Right forelimb (tissue), 1 donor: ENCODE data around the gene KCNMA1.
"Not testable (repeated sequence)": the region's sequence is repeated elsewhere in the genome, so short reads cannot be mapped to it uniquely, and the experiment has no call there.

Experiments used
- DNase-seq: peaks from one replicate; pipeline ENCODE4 v3.0.0-alpha.2; 2018

Gene KCNMA1

DNA sequence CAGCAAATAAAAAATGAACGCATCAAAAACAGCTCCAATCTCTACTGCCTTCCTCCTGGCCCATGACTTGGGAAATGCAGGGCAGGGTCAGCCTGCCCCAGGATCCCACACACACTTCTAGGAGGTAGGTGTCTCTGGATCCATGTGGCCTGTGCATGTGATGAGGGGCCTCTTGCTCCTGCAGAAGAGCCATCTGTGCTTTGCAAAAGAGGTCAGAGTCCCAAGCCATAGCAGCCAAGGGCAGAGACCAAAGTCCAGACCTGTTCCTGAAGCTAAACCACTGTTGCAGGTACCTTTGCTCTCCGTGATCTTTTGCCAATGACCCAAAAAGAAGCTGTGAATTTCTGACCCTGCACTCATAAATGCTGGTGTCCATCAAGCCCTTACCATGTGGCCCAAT, 57.1 kb downstream of the KCNMA1 start:
- no peak for DNase-seq

DNA sequence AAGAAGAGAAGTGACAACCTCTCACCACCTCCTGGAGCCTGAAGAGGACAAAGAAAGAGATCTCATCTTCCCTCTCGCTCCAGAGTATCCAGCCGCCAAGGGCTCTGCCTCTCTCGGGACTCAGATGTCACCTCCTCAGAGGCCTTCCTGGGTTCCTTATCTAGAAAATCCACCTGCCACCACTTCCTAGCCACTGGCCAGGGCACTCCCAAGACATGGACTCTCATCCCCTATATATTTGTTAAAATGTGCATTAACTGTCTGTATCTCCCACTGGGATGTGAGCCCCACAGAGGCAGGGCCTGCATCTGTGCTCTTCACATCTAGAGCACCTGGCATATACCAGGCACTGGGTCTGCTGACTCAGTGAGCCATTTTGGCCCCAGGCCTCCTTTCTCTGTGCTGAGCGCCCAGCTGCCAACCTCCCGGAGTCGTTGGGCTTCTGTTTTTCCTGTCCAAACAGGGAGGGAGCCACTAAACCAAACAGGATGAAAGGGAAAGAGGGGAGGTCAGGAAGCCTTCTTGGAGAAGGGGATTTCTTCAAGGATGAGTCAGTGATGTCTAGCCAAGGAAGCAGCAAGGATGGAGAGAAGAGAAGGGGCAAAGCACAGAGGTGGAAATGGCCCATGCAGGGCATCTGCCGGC, 58.9 kb downstream of the KCNMA1 start:
- DNase-seq, result no peak

DNA sequence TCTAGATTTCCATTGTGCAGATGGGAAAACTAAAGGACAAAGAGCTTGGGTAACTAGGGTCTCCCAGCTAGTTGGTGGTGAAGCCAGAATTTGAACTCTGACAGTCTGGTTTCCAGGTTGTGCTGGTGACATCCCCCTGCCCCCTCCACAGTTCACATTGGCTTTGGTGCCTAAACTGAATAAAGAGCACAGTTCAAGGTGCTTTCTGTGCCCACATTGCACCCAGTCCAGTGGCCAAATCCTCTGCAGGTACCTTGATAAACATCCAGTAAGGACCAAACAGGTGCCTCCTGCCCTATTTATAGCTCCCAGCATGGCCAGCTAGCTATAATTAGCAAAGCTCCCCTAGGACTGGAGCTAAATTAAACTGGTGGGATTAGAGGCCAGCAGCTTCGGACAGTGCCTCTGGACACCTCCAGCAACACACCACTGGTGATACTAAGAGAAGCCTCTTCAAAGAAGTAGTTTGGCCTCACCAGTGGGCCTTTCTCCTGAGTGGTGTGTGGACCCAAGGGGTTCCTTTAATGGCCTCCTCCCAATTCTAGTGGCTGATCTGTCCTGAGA, 59.9 kb downstream of the KCNMA1 start:
- DNase-seq, result no peak

DNA sequence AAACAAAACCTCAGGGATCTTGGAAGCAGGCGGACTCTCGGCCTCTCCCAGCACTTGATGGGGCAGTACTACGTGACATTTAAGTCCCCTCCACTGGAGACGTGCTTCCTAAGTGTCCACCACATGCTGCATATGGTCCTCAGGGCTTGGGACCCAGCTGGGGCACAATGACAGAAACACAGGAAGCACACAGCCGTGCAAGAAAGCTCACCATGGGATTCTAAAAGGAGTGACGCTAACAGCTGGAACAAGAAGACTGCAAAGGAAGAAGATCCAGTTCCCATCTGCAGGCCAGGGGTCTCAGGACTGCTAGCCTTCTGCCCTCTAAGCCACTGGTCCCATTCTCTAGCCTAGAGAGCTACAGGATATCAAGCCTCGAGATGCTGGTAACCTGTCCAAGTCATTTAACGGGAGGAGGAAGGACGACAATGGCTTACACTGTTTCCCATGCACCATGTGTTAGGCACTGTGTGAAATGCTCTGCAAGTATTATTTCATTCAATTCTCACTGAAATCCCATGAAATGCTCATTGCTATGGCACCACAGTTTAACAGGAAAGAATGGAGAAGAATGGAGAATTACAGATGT, 61.1 kb downstream of the KCNMA1 start:
- no peak for DNase-seq

DNA sequence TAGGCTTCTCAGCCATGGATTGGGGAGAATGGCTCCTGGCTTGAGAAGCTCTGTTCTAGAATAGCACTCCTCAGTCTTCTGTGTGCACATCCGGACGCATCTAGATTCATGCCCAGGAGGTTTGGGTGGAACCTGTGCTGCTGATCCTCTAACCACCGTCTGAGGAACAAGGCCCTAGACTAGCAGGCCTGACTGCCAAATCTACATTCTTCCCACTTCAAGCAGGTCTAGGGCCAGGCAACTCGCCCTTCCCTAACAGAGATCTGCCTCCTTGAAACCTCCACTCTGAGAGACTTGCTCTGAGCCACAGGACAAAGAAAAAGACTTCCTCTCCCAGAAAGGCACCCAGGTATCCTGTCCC, 61.6 kb downstream of the KCNMA1 start:
- DNase-seq, result no peak

DNA sequence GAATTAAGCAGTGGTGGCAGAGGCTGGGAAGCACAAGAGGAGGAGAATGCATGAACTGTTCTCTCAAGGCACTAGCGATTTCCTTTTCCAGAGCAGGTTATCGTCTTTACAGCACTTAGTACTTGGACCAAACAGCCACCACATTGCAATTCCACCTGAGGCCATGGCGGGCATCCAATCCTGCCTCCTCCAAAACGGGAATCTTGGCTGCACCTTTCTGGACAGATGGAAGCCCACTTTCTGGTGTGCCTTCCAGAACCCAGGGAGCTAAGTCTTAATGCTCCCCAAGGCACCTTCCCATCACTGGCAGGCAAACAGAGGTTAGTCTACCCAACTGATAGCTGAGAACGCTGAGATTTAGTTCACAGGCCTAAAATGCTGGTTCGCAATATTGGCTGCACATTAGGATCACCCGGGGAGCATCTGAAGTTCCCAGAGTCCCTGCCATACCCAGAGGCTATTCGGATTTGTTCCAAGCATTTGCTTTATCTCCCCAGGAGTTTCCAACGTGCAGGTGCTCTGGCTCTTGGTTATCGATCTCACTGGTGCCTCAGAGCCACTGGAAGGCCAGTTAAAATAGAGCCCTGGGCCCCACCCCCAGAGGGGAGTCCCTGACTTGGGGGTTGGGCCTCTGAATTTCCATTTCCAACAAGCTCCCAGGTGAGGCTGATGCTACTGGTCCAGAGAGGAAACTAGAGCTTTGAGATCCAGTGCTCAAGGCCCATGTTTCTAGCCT, 62.2 kb downstream of the KCNMA1 start:
- DNase-seq, result no peak

DNA sequence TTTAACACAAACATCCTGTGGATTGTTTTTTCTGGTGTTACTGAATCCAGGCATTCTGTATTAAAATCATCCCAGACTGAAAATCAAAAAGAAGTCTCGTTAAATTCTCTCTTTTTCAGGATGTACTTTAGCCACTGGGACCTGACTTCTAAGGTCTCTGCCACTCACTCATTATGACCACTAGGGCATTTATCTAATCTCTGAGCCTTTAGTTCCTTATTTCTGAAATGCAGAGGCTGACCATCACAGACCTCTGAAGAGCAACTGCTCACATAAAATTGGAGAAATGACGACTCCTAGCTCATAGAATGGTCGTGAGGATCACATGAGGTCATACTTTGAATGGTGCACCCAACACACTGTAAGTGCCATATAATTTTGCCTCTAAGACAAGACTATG, 63.2 kb downstream of the KCNMA1 start:
- DNase-seq, result no peak

DNA sequence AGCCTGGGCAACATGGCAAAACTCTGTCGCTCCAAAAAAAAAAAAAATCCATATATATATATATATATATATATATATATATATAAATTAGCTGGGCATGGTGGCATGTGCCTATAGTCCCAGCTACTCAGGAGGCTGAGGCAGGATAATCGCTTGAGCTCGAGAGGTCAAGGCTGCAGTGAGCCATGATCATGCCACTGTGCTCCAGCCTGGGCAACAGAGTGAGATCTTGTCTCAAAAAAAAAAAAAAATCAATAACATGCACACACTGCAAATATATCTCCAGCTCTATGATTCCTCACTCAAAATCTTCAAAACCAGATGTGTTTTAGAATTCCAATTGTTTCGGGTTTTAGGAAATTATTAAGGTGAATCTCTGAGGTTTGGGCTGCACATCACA, 65.1 kb downstream of the KCNMA1 start:
- DNase-seq, result not testable (repeated sequence)

DNA sequence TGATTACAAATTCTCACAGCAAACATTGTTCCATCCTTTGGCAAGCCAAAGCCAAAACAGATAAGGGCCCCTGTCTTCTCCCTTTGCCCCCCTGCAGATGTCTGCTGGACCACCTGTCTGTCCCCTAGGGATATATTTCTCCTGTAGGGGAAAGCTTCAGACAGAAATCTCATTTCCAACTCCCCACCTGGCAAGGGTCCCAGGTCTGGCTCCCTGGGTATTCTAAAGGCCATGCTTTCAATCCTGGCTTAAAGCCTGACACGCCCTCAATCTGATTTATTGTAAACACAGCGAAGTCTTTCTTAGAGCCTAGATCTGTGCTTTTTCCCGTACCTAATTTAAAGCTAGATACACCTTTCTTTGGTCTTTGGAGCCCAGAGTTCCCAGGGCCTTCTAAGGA, 66.1 kb downstream of the KCNMA1 start:
- DNase-seq, result no peak

DNA sequence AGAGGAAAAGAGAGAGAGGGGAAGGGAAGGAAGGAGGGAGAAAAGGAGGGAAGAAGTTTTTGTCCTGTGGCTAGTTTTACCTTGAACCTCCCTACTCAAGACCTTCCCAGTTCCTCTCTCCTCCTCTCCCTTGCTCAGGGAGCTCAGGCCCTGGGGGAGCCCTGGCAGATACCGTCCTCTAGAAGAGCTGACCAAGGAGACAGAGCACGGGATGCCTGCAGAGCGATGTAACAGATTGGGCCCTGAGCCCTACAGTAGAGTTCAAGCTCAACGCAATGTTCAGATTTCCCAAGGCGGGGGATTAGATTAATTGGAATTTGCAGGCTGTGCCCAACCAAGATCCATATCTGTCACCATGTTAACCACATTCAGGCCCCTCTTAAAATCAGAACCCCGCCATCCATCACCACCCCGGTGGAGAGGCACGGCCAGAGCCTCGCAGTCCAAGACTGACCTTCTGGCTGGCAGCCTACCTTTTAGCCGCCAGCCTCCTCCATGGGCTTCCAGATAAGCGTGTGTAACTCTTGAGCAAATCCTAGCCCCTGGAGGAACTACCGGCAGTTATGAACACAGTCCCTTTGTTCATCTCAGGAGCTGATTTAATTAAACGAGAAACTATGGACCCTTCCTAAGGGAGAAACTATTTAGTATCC, 70.6 kb downstream of the KCNMA1 start:
- DNase-seq, result no peak

DNA sequence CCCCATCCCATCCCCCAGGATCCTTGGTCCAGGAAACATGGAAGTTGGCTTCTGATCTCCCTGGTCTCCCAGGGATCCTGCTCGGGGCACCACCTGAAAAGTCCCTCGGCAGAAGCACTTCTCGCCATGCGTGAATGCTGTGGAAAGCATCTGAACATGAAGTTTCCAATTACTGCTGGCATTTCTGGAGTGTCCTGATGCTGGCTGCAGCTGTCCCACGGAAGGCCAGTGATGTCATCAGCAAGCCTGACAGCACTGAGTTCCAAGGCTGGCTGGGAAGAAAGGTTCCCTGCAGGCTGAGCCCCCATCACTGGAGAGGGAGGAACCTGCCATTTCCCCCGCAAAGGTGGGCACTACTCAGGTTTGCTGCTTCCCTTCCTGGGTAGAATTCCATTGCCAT, 71.4 kb downstream of the KCNMA1 start:
- DNase-seq, result no peak

DNA sequence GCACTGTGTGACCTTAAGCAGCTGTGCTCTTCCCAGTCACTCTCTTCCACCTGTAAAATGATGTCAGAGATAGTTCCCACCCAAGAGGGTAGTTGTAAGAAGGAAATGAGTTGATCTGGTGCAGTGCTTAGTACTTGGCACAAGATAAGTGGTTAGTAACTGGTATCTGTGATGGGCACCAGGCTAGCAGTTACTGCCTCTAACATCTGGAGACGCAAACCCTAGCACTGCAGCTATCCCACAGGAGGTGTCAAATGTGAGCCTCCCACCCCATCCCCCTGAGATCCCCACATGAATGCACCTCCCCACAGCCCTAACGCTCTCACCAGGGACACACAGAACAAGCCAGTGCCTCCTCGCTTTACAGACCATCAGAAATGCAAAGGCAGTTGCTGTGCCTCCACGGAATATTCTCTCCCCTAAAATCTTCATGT, 72.0 kb downstream of the KCNMA1 start:
- DNase-seq, result no peak

DNA sequence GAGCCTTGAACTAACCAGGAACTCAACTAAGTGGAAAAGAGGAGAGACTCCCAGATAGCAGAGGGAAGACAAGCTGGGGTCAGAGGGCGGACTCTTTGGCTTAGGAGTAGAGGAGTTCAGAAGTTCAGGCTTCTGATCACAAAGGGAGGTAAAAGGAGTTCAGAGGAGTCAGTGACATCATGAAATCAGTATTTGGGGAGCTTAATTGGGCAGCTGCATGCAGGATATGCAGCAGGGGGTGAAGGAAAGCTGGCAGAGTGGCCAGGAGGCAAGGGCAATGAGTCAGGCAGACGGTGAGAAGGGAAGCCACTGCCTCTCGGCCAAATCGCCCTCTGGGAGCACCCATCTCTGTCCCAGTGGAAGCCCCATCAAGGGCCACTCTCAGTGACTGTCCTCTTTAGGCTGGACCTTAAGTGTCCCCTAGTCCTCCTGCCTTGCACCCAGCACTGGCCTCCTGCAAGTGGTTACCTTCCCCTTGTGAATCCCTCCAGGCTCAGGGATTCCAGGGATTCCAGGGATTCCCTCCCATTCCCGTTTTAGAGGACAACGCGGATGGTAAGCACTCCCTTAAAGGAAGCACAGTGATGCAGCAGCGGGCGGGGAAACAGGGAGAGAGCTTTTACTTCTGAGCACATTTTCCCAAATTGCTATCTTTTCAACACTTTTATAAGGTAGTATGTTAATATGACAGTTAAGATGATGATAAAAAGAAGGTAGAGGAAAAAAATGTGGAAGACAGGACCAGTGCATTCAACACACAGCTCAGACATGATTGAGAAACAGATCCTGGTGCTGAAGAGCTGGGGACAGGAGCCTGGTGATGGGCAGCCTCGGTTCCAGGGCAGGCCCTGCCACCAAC, 72.6 kb downstream of the KCNMA1 start:
- DNase-seq, result no peak

DNA sequence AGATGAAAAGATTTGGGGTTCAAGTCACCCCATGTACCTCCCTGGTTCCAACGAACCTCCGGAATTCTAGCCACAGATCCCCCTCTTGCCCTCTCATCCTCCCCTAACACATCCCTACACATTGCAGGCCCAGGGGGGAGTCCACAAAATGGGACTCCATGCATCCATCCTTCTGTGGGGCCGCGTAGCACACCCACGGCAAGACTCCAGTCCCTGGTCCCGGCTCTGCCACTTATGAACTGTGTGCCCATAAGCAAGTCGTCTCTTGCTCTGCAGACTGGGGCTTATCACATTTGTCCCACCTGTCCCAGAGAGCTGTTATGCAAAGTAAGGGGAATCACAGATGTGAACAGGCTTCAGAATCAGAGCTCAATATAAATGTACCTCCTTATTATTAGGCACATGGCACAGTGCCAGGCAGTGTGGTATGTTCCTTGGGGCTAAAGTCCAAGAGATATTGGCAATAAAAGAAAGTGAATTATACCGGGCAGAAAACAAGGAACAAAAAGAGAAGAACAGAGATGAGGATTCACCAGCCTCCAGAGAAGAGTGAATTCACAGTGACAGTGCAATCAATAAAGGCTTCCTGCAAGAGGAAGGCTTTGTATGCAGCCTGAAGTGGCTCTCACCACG, 73.9 kb downstream of the KCNMA1 start:
- no peak for DNase-seq

DNA sequence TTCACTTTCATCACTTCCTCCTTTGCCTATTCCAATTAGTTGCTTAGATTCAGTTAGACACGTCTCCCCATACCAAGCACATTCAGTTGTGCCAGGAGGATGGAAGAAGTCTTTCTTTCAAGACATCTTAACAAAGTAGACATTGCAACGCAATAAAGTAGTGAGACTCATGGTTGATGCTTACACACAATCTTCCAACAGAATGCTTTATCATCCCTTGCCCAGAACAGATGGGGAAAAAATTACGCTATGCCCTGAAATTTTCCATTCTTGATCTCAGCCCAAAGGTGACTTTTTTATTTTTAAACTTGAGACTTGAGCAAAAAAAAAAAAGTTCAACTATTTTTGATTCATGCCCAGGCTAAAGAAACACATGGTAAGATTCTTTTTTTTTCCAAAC, 74.9 kb downstream of the KCNMA1 start:
- no peak for DNase-seq

DNA sequence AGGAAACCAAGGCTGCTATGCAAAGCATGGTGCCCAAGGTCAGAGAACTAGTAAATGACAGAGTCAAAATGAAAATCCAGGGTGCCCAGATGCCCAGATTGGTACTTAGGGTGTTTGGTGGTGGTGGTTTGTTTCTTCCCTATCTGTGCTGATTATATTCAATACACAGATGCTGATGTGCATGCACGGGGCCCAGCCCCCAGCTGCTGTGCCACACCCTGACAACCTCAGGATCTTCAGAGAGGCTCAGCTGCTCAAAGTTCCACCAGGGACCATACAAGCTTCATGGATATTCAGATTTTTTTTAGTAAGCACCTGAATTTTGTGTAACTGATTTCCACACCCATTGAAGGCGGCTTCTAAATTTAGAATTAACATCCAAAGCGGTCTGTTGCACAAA, 75.6 kb downstream of the KCNMA1 start:
- DNase-seq, result no peak

DNA sequence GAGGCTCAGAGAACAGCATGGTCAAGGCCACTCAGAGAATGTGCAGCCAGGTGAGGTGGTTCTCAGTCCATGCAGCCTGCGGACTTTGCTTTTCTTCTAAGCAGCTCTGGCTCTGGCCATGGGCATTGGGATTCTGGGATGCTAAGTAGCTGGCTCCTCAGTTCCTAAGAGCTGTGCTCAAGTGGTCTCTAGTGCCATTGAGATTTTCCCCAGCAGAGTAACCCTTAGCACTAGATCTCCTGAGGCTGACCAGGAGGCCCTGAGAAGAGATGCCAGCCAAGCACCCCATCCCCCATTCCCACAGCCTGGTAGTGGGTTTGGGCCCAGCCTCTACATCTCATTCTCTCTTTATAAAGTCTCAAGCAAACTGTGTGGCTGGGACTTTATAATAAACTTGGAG, 77.1 kb downstream of the KCNMA1 start:
- DNase-seq, result no peak

DNA sequence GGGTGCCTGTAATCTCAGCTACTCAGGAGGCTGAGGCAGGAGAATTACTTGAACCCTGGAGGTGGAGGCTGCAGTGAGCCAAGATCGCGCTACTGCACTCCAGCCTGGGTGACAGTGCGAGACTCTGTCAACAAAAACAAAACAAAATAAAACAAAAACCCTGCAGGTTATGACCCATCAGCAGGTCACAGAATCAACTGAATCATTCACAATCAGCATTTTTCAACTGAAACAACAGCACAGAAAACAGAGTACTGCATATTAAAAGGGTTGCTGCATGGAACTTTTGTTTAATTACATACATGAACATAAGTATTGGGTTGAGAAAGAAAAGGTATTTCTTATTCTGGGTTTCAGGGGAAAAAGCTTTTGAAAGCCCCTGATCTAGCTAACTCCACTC, 77.6 kb downstream of the KCNMA1 start:
- DNase-seq, result no peak

DNA sequence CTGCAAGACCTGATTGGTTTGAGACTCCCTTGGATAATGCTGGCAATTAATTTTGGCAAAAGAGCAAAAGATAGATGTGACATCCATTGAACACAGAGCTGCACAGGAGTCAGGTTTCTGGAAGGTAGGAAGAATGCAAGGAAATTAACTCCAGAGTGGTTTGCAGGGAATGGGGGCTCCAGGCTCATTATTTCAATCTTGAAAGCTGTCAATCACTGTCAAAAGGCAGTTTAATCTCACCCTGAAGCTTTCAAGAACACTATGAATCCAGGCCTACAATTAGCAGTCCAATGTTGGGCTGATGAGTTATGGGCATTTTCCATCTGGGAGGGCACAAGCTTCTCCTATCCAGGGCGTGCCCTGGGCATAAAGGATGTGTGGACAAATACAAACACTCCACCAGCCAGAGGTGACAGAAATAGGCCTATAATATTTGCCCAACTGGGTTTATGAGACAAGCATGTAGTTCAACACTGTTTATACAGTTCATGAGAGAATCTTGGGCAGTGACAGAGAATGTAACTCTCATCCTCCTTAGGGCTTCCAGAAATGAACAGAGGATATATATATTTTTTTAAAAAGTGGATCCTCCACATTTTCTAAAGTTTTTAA, 80.5 kb downstream of the KCNMA1 start:
- DNase-seq, result no peak

DNA sequence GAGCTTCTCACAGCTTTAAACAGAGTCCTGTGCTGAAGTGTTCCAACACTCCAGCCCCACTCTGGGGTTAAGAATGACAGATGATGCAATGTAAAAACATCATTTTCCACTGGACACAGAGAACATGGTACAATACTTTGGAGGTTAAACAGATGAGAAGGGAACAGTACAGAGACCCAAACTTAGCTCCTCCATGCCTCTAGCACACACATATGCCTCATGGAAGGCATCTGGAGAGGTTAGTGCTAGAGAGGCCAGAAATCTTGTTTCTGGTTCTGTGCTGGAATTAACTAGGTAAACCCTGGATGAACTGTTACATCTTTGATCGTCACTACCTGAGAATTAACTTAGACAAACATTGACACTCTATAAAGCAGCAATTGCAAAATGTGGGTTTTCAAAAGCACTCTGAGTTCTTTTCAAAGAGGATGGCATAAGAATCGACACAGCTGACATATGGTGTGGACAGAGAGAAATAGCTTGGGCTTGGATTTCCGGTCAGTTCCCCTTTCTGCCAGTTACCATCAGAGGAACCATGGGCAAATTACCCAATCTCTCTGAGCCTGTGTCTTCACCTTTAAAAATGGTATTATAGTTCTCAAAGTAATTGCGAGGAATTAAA, 81.9 kb downstream of the KCNMA1 start:
- no peak for DNase-seq

DNA sequence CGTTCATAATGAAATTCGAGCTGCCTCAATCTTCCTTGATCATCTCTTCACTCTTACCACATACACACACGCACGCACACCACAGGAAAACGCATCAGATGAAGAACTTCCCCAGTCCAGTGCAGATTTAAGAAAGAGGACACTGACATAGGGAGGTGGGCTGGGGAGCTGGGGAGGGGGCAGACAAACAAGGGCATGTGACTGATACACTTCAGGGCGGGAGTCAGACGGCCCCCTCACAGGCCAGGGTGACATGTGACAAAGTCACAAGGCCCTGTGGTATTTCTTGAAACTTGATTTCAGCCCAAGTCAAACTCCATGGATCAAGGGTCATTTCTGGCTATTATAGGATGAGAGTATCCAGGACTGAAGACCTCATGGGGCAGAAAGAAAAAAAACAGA, 82.6 kb downstream of the KCNMA1 start:
- no peak for DNase-seq
